Adrenal gland (tissue), 12 donors: ENCODE results near the gene ERCC5. TPM values are rescaled to one million over a fixed set of nuclear protein-coding genes. Genes with fewer than 3 reads are reported as not detected.

Experiments
- DNase-seq, 7 donors: peaks; one replicate each; pipeline ENCODE4 v3.0.0-alpha.2; 2019 to 2020
- H3K27ac ChIP-seq, 5 donors: fragments of 200-600 bp; sonication (generic) in 4 of 5; 1 replicate in 3 of 5; 2 replicates in 2 of 5; pipeline versions ENCODE4 v1.5.1 to v1.8.0; 2016 to 2020; ENCODE audit warnings: mild to moderate bottlenecking in 1 of 5
- H3K27me3 ChIP-seq: fragments of 200-600 bp; 2 replicates; pipeline ENCODE4 v1.8.0; 2021
- H3K36me3 ChIP-seq, 2 donors: fragments of 200-600 bp; replicated peaks in 1 of 2; 1 replicate in 1 of 2; 2 replicates in 1 of 2; pipeline versions ENCODE4 v1.5.1 to v1.8.0; 2018 to 2022
- H3K4me1 ChIP-seq, 2 donors: fragments of 200-600 bp; replicated peaks in 1 of 2; 1 replicate in 1 of 2; 2 replicates in 1 of 2; pipeline versions ENCODE4 v1.5.1 to v1.8.0; 2018 to 2021
- H3K4me3 ChIP-seq, 4 donors: fragments of 200-600 bp; sonication (generic) in 3 of 4; one replicate each; pipeline ENCODE4 v1.5.1; 2016 to 2018
- H3K9me3 ChIP-seq, 3 donors: fragments of 200-600 bp; sonication (generic) in 1 of 3; replicated peaks in 1 of 3; 1 replicate in 2 of 3; 2 replicates in 1 of 3; pipeline versions ENCODE4 v1.5.1 to v1.8.0; 2016 to 2021
- CTCF ChIP-seq, 6 experiments: fragments of 450-650 bp in 4 of 6; fragments of 200-600 bp in 2 of 6; sonication (generic) in 1 of 6; IDR thresholded peaks; 1 replicate in 5 of 6; 2 replicates in 1 of 6; pipeline versions ENCODE4 v1.5.1 to v1.8.0; 2016 to 2021; ENCODE audit warnings: antibody characterized with exemption in 6 of 6, mild to moderate bottlenecking in 2 of 6, moderate library complexity in 1 of 6
- POLR2A ChIP-seq, 2 donors: fragments of 450-650 bp; IDR thresholded peaks; one replicate each; pipeline ENCODE4 v1.6.1; 2017; ENCODE audit warnings: antibody characterized with exemption in 2 of 2, mild to moderate bottlenecking in 2 of 2, moderate library complexity in 1 of 2
- WGBS, 4 donors: extraction: QIAGEN DNeasy Blood & Tissue Kit in 2 of 4; methylation state at CpG; one replicate each; pipeline versions ENCODE4 v1.1.5 to v1.1.7; 2013 to 2017; 5-methylcytosine and 5-hydroxymethylcytosine counted together
- intact Hi-C, 2 donors: fragments of 100-400 bp; cut with DNase I; formaldehyde crosslinking; loops; one replicate each; pipeline versions ENCODE4 v1.14.1 to v1.15.0; 2022 to 2023
- polyA plus RNA-seq, 3 donors: library from polyadenylated mRNA; stranded (reverse); fragments of 200-250 nt in 2 of 3; fragments of 350-450 nt in 1 of 3; fragmentation: Illumina TruSeq in 1 of 3; extraction: RNeasy Lipid Tissue Mini Kit (QIAGEN cat#74804) in 1 of 3; gene quantifications; one replicate each; pipeline ENCODE4 v1.2.3, GENCODE V29; 2013 to 2014
- total RNA-seq, 9 donors: library from RNA; depleted of rRNA in 4 of 9; stranded (reverse); fragments of >200 nt in 4 of 9; fragments of 120-200 nt in 1 of 9; fragmentation: NEBNext Ultra II Directional in 1 of 9; extraction: Animal tissue kit (Norgen Biotek cat#: 25700) in 1 of 9; gene quantifications; one replicate each; pipeline versions ENCODE4 v1.1.0 to v1.2.4, GENCODE V29; 2013 to 2023
- donor health status: healthy with polysubstance abuse.
- donor health status: Bipolar disorder and iron deficiency.
- donor health status: DM: yes; HTN: yes; CAD: no.
- donor health status: DM: no; HTN: no; CAD: no.
- donor health status: DM: no; HTN: no; CAD: no.
- donor health status: DM: yes; HTN: yes; CAD: no.

Gene ERCC5
- total and polyA plus RNA-seq, 12 donors, result 37.8 to 185 (median 64.6) TPM

- peak; percentile 44 to 78 (median 62) for DNase-seq
- TF ChIP-seq CTCF (IDR thresholded peaks at IDR 0.05) (peak; percentile 50 to 75 (median 60)), POLR2A (IDR thresholded peaks at IDR 0.05) (no peak)
- Histone ChIP-seq H3K27ac (peak overlapping the region in 1 of 5 donors; percentile 14), H3K4me1 (peaks cover 13 to 19% of the 10 kb centered on the region in 2 donors), H3K4me3 (no peak overlapping the region), H3K27me3 (no peaks in the 10 kb centered on the region), H3K36me3 (peaks cover 0 to 71% of the 10 kb centered on the region in 2 donors), H3K9me3 (no peaks in the 10 kb centered on the region)
- intact Hi-C loops, result no loop called here
- WGBS, 4 donors, result 51 to 55% (median 53%) methylated on average over 20 to 22 of the region's 22 CpGs
These were observed 25.0 kb downstream of the ERCC5 start for GRCh38 chr13:102870677-102871415.

- DNase-seq, result no peak
- Histone ChIP-seq H3K27ac (no peak overlapping the region), H3K4me3 (no peak overlapping the region), H3K9me3 (no peaks in the 10 kb centered on the region), H3K36me3 (peaks cover 0 to 69% of the 10 kb centered on the region in 2 donors), H3K27me3 (no peaks in the 10 kb centered on the region), H3K4me1 (peaks cover 13 to 19% of the 10 kb centered on the region in 2 donors)
- intact Hi-C loops, result no loop called here
- TF ChIP-seq POLR2A (IDR thresholded peaks at IDR 0.05), result no peak
- TF ChIP-seq CTCF (IDR thresholded peaks at IDR 0.05), result no peak
- WGBS, 4 donors, result 92 to 95% (median 93%) methylated on average over 7 of the region's 7 CpGs
These were observed 26.3 kb downstream of the ERCC5 start for GRCh38 chr13:102872131-102872530.

GRCh38 chr13:102872531-102872930, 26.7 kb downstream of the ERCC5 start:
- H3K27ac ChIP-seq, result no peak overlapping the region
- H3K27me3 ChIP-seq, result no peaks in the 10 kb centered on the region
- no peak for DNase-seq
- 84 to 96% (median 89%) methylated on average over 1 of the region's 1 CpG for WGBS, 4 donors
- peaks cover 13 to 19% of the 10 kb centered on the region in 2 donors for H3K4me1 ChIP-seq
- H3K36me3 ChIP-seq, result peaks cover 0 to 65% of the 10 kb centered on the region in 2 donors
- H3K4me3 ChIP-seq, result no peak overlapping the region
- TF ChIP-seq POLR2A (IDR thresholded peaks at IDR 0.05) (no peak), CTCF (IDR thresholded peaks at IDR 0.05) (no peak)
- intact Hi-C loops, result no loop called here
- H3K9me3 ChIP-seq, result no peaks in the 10 kb centered on the region

GRCh38 chr13:102873653-102874052, 27.8 kb downstream of the ERCC5 start:
- WGBS, 4 donors, result 41 to 47% (median 44%) methylated on average over 3 of the region's 3 CpGs
- Histone ChIP-seq H3K36me3 (peaks cover 0 to 54% of the 10 kb centered on the region in 2 donors), H3K4me3 (no peak overlapping the region), H3K27me3 (no peaks in the 10 kb centered on the region), H3K27ac (no peak overlapping the region), H3K9me3 (no peaks in the 10 kb centered on the region), H3K4me1 (peaks cover 13 to 19% of the 10 kb centered on the region in 2 donors)
- intact Hi-C loops, result no loop called here
- no peak for TF ChIP-seq POLR2A (IDR thresholded peaks at IDR 0.05)
- no peak for TF ChIP-seq CTCF (IDR thresholded peaks at IDR 0.05)
- no peak for DNase-seq
